Measurements from ENCODE around the gene CCNY.

Gene CCNY

GRCh38 chr10:35434533-35434932 lies 98.2 kb downstream of the CCNY start:
- no peak for DNase-seq

GRCh38 chr10:35435824-35436223 lies 99.5 kb downstream of the CCNY start:
- peak; percentile 64 to 75 for DNase-seq

GRCh38 chr10:35437829-35438228 lies 101.5 kb downstream of the CCNY start:
- no peak for DNase-seq

- DNase-seq: peak; percentile 47 to 69
These were observed 102.6 kb downstream of the CCNY start for GRCh38 chr10:35438718-35439571.

GRCh38 chr10:35440016-35440415 lies 103.7 kb downstream of the CCNY start:
- DNase-seq: no peak

GRCh38 chr10:35442028-35442427 lies 105.7 kb downstream of the CCNY start:
- no peak for DNase-seq

GRCh38 chr10:35442592-35442991 lies 106.3 kb downstream of the CCNY start:
- no peak for DNase-seq

- DNase-seq: no peak
These were observed 107.5 kb downstream of the CCNY start for GRCh38 chr10:35443858-35444257.

- no peak for DNase-seq
These were observed 109.0 kb downstream of the CCNY start for GRCh38 chr10:35445150-35445884.

- DNase-seq: no peak
These were observed 110.1 kb downstream of the CCNY start for GRCh38 chr10:35446439-35446838.

GRCh38 chr10:35447693-35448407 lies 111.5 kb downstream of the CCNY start:
- no peak for DNase-seq

- DNase-seq: no peak
These were observed 112.7 kb downstream of the CCNY start for GRCh38 chr10:35448687-35449662.

GRCh38 chr10:35449944-35450343 lies 113.6 kb downstream of the CCNY start:
- no peak for DNase-seq

- peak; percentile 76 to 81 for DNase-seq
These were observed 115.1 kb downstream of the CCNY start for GRCh38 chr10:35451151-35452016.

GRCh38 chr10:35452171-35452570 lies 115.9 kb downstream of the CCNY start:
- DNase-seq: no peak

GRCh38 chr10:35452847-35453246 lies 116.5 kb downstream of the CCNY start:
- no peak for DNase-seq

GRCh38 chr10:35453855-35454532 lies 117.7 kb downstream of the CCNY start:
- peak; percentile 79 to 85 for DNase-seq

GRCh38 chr10:35456153-35456720 lies 119.9 kb downstream of the CCNY start:
- no peak for DNase-seq

GRCh38 chr10:35456784-35457183 lies 120.5 kb downstream of the CCNY start:
- DNase-seq: no peak
